DOHH2 (cell line): Measurements from ENCODE around the gene NEDD4L.

ENCODE experiments used
- EZH2phosphoT487 ChIP-seq: fragments of 200-600 bp; sonication (generic); IDR thresholded peaks from 2 replicates; pipeline ENCODE4 v1.6.1; 2017; ENCODE audit warnings: borderline replicate concordance, mild to moderate bottlenecking, antibody characterized with exemption, low read length, moderate library complexity, mixed read lengths
- TF ChIP-seq, protein P1 (sequence below): fragments of 200-600 bp; sonication (generic); IDR thresholded peaks from one replicate; pipeline ENCODE4 v1.5.1; 2014; ENCODE audit warnings: antibody characterized with exemption, mild to moderate bottlenecking, low read depth, low read length; ENCODE audit not compliant: poor library complexity, severe bottlenecking

GRCh38 chr18:58067601-58068000 lies 23.6 kb downstream of the NEDD4L start:
- TF ChIP-seq, protein P1, sequence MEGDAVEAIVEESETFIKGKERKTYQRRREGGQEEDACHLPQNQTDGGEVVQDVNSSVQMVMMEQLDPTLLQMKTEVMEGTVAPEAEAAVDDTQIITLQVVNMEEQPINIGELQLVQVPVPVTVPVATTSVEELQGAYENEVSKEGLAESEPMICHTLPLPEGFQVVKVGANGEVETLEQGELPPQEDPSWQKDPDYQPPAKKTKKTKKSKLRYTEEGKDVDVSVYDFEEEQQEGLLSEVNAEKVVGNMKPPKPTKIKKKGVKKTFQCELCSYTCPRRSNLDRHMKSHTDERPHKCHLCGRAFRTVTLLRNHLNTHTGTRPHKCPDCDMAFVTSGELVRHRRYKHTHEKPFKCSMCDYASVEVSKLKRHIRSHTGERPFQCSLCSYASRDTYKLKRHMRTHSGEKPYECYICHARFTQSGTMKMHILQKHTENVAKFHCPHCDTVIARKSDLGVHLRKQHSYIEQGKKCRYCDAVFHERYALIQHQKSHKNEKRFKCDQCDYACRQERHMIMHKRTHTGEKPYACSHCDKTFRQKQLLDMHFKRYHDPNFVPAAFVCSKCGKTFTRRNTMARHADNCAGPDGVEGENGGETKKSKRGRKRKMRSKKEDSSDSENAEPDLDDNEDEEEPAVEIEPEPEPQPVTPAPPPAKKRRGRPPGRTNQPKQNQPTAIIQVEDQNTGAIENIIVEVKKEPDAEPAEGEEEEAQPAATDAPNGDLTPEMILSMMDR: no peak
- TF ChIP-seq EZH2phosphoT487: no peak
